Progenitor cell of endocrine pancreas (in vitro differentiated cells): ENCODE measurements around the gene DLX2. TPM values are rescaled to one million over a fixed set of nuclear protein-coding genes. Genes with fewer than 3 reads are reported as not detected.

Source experiments
- DNase-seq: peaks from one replicate; pipeline ENCODE4 v3.0.0; 2021; ENCODE audit warnings: low spot score; ENCODE audit not compliant: unreplicated experiment
- H3K27ac Mint-ChIP-seq: 2 replicates; pipeline ENCODE4 v1.8.0; 2021; ENCODE audit warnings: mild to moderate bottlenecking, moderate library complexity, mixed read lengths
- H3K27me3 Mint-ChIP-seq: 2 replicates; pipeline ENCODE4 v1.8.0; 2021; ENCODE audit warnings: mixed read lengths
- H3K36me3 Mint-ChIP-seq: 2 replicates; pipeline ENCODE4 v1.8.0; 2022; ENCODE audit warnings: mixed read lengths; ENCODE audit not compliant: insufficient read depth
- H3K4me1 Mint-ChIP-seq: 2 replicates; pipeline ENCODE4 v1.8.0; 2021; ENCODE audit warnings: low read depth, mixed read lengths
- H3K4me3 Mint-ChIP-seq: 2 replicates; pipeline ENCODE4 v1.8.0; 2021; ENCODE audit warnings: low read depth, mild to moderate bottlenecking, moderate library complexity, mixed read lengths
- H3K9me3 Mint-ChIP-seq: 2 replicates; pipeline ENCODE4 v1.8.0; 2021; ENCODE audit warnings: low read depth, mixed read lengths
- total RNA-seq: library from RNA; stranded (reverse); gene quantifications from 2 replicates; pipeline ENCODE4 v1.2.1, GENCODE V29; 2021
- TF ChIP-seq, protein P1 (sequence below): fragments of 200-600 bp; sonication (generic); IDR thresholded peaks from one replicate; pipeline ENCODE4 v1.5.0; 2021; ENCODE audit warnings: antibody characterized with exemption, mild to moderate bottlenecking; ENCODE audit not compliant: unreplicated experiment

DLX2 gene
- total RNA-seq, 1 donor from 2014 or later, result 1.7 TPM

DNA sequence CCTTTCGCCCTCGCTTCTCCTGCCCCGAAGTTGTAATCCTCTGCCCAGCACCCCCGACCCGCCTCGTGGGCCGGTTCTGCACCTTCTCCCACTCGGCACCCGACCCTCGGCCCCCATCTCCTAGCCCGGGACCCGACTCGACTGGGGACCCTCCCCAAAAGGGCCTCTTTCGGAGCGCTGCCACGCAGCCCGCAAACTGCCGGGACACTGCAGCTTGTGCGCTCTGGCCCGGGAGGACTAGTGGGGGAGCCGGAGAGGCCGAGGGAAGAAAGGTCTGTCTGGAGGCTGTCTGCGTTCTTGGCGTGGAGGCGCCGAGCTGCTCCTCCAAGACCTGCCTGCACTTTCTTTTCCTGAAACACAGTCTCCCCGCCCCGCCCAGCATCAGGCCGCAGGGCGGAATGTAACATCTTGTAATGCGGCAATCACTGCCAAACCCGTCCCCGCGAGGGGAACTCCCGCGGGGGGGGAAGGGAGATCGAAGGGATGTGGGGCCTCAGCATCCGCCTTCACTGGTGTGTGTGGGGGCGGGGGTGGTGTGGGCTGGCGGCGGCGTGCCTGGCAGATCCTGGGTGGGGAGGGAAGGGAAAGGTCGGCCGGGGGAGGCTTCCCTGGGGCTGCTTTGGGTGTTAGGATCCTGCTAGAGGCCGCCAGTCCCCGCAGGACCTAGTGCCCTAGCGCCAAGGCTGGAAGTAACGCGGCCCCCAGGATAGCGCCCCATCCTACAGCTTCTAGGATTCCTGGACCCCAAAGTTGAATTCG, 7.4 kb downstream of the DLX2 start:
- TF ChIP-seq, protein P1, sequence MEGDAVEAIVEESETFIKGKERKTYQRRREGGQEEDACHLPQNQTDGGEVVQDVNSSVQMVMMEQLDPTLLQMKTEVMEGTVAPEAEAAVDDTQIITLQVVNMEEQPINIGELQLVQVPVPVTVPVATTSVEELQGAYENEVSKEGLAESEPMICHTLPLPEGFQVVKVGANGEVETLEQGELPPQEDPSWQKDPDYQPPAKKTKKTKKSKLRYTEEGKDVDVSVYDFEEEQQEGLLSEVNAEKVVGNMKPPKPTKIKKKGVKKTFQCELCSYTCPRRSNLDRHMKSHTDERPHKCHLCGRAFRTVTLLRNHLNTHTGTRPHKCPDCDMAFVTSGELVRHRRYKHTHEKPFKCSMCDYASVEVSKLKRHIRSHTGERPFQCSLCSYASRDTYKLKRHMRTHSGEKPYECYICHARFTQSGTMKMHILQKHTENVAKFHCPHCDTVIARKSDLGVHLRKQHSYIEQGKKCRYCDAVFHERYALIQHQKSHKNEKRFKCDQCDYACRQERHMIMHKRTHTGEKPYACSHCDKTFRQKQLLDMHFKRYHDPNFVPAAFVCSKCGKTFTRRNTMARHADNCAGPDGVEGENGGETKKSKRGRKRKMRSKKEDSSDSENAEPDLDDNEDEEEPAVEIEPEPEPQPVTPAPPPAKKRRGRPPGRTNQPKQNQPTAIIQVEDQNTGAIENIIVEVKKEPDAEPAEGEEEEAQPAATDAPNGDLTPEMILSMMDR, result no peak
- H3K9me3 Mint-ChIP-seq, result no peaks in the 10 kb centered on the region
- H3K4me3 Mint-ChIP-seq, result peak overlapping the region; percentile 54
- no peaks in the 10 kb centered on the region for H3K36me3 Mint-ChIP-seq
- H3K4me1 Mint-ChIP-seq, result peaks cover 12% of the 10 kb centered on the region
- H3K27me3 Mint-ChIP-seq, result peaks cover 85% of the 10 kb centered on the region
- H3K27ac Mint-ChIP-seq, result peak overlapping the region; percentile 71
- DNase-seq, result no peak

DNA sequence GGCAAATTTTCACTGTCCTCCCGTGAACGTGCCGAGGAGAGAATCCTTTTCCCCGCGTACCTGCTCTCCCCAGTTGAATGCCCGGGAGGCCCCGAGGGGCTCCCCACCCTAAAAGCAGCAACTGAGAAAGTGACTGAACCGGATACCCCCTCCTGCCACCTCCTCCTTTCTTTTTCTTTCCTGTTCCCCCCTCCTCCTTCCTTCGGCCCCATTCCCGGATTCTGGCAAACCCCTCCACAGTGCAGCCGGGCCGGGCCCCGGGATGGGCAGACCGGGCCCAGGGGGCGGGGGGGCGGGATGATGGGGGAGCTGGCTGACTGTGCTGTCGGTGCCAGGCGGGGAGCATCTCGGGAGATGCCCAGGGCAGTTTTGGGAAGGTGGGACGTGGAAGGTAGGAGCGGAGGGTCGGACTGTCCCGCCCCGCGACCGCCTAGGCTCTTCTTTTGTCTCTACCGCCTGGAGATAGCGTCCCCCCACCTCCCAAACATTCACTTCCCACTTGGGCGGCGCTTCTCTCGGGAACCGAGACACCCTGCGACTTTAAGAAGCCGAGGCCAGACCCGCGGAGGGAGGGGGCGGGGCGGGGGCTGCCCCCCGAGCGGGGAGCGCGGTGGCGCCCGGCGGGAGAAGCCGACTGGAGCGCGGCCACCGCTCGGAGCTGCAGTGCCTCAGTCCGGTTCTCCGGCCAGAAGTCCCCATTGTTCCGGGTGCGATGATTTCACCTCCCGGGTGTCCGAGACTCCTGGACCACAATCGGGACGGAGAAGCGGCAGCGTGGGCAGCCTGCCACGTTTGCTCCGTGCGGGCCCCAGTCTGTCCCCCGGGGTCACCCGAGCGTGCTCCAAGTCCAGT, 8.2 kb downstream of the DLX2 start:
- TF ChIP-seq, protein P1, result no peak
- peaks cover 12% of the 10 kb centered on the region for H3K4me1 Mint-ChIP-seq
- no peak overlapping the region for H3K27ac Mint-ChIP-seq
- no peak overlapping the region for H3K4me3 Mint-ChIP-seq
- H3K9me3 Mint-ChIP-seq, result no peaks in the 10 kb centered on the region
- no peaks in the 10 kb centered on the region for H3K36me3 Mint-ChIP-seq
- peaks cover 89% of the 10 kb centered on the region for H3K27me3 Mint-ChIP-seq
- no peak for DNase-seq

DNA sequence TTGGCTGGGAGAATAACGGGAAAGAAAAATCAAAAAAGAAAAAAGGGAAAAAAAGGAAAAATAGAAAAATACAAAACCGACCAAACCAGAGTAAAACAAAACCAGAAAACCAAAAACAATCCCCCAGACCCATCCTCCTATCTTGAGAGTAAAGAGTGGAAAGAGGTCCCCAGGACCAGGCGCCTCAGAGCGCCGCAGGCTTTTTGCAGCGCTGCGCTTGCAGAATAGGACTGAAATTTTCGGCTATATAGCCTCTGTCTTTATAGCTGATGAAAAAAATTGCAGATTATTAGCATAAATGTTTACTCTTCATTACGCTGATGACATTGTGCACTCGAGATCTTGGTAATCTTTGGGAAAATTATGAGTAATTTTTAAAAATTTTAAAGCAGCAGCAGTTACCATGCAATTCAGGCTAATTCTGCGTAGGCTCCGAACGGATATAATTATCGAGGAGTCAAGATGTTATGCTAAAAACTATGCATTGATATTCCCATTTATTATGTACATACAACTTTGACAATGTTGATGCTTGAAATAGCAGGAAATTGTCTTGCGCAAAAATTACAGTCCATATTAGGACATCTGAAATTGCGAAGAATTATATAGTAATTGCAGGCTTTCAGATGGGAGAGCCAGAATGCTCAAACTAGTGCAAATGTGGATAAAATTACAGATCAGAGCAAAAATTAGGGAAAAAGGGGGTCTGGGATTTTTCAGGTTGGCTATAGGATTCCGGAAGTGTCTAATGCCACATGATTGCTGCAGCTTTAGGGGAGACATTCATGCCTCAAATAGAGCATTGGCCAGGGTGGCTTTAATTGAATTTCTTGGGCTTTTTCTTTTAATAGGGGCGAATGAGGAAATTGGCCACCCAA, 9.0 kb downstream of the DLX2 start:
- peaks cover 10% of the 10 kb centered on the region for H3K4me1 Mint-ChIP-seq

DNA sequence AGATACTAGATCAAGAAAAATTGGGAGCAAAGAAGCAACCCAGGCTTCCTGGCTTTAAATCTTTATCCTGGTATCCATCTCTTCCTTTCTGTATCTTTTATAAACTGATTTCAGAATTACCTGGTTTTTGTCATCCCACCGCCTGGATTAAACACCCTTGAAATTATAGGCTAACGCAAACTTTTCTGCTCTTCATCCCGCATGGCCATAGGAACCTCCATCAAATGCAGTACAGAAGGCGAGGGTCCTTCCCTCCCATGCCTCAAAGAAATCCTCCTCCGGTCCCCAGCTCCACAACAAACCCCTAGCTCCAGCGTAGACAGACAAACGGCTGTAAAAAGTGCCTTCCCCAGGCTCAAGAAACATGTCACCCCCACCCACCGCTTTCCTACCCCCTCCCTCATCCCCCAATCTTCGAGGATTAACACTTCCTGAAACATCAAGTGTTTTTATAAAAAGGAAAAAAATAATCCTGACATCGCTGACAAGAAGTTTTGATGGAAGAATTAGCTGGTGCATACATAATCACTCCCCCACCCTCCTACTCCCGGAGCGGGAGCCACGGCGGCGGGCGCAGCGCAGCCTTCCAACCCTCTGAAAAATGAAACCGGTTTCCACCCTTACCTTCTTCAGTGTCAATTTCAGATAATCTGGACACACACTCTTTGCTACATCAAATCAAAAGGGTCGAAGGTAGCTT, 9.8 kb downstream of the DLX2 start:
- TF ChIP-seq, protein P1, result no peak
- Mint-ChIP-seq H3K27ac (no peak overlapping the region), H3K36me3 (no peaks in the 10 kb centered on the region), H3K9me3 (no peaks in the 10 kb centered on the region), H3K27me3 (peaks cover 92% of the 10 kb centered on the region), H3K4me3 (no peak overlapping the region), H3K4me1 (peaks cover 7% of the 10 kb centered on the region)
- DNase-seq, result no peak

More for the DNA sequence above, 9.0 kb downstream of the DLX2 start:
- Mint-ChIP-seq H3K36me3 (no peaks in the 10 kb centered on the region), H3K27me3 (peaks cover 91% of the 10 kb centered on the region), H3K9me3 (no peaks in the 10 kb centered on the region), H3K27ac (peak overlapping the region; percentile 28), H3K4me3 (no peak overlapping the region)
- no peak for DNase-seq
- TF ChIP-seq, protein P1, result no peak
